SU-DHL-6 (cell line): ENCODE data around the gene CLSTN3.
A peak's percentile ranks its signal among the peaks of the same experiment; 100 is the strongest.

Source experiments
- H2AFZ ChIP-seq: fragments of 200-600 bp; sonication (generic); 2 replicates; pipeline ENCODE4 v1.6.1; 2014; ENCODE audit warnings: low read depth, mild to moderate bottlenecking, moderate library complexity, mixed read lengths, antibody characterized with exemption, low read length; ENCODE audit not compliant: severe bottlenecking
- H3F3A ChIP-seq: fragments of 200-600 bp; shearing (Covaris generic); 2 replicates; pipeline ENCODE4 v1.6.0; 2016; ENCODE audit warnings: antibody characterized with exemption, mild to moderate bottlenecking; ENCODE audit not compliant: insufficient read depth
- H3K27ac ChIP-seq: fragments of 200-600 bp; sonication (generic); 2 replicates; pipeline ENCODE4 v1.5.1; 2016; ENCODE audit warnings: low read depth, mild to moderate bottlenecking, low read length, moderate library complexity, mixed read lengths
- H3K27me3 ChIP-seq: fragments of 200-600 bp; sonication (generic), shearing (Covaris generic); 2 replicates; pipeline ENCODE4 v1.6.0; 2014; ENCODE audit warnings: mild to moderate bottlenecking, low read length
- H3K36me3 ChIP-seq: fragments of 200-600 bp; sonication (generic); 2 replicates; pipeline ENCODE4 v1.6.1; 2014; ENCODE audit warnings: mild to moderate bottlenecking, low read length, mixed read lengths
- H3K4me2 ChIP-seq: fragments of 300-600, 200-600 bp; shearing (Covaris generic), sonication (generic); 2 replicates; pipeline ENCODE4 v1.6.0; 2014; ENCODE audit warnings: low read length, low read depth, mild to moderate bottlenecking; ENCODE audit not compliant: poor library complexity, severe bottlenecking
- H3K4me3 ChIP-seq: fragments of 200-600 bp; sonication (generic); 2 replicates; pipeline ENCODE4 v1.5.1; 2014; ENCODE audit warnings: antibody characterized with exemption, low read length, mild to moderate bottlenecking, mixed read lengths; ENCODE audit not compliant: insufficient read depth, poor library complexity, severe bottlenecking
- H3K79me2 ChIP-seq: fragments of 200-600 bp; sonication (generic); 2 replicates; pipeline ENCODE4 v1.6.1; 2014; ENCODE audit warnings: mild to moderate bottlenecking, low read length, moderate library complexity; ENCODE audit not compliant: insufficient read depth
- H3K9ac ChIP-seq: fragments of 200-600 bp; sonication (generic); 2 replicates; pipeline ENCODE4 v1.7.0; 2014; ENCODE audit warnings: mild to moderate bottlenecking, low read length
- H3K9me2 ChIP-seq: fragments of 200-600 bp; sonication (generic); replicated peaks from 2 replicates; pipeline ENCODE4 v1.6.1; 2014; ENCODE audit warnings: low read length; ENCODE audit not compliant: insufficient read depth
- H3K9me3 ChIP-seq: fragments of 200-600 bp; sonication (generic); 2 replicates; pipeline ENCODE4 v1.6.1; 2014; ENCODE audit warnings: low read length, mixed read lengths; ENCODE audit not compliant: insufficient read depth
- H4K20me1 ChIP-seq: fragments of 200-600 bp; sonication (generic); 2 replicates; pipeline ENCODE4 v1.6.1; 2014; ENCODE audit warnings: low read depth, mild to moderate bottlenecking, antibody characterized with exemption, low read length, moderate library complexity, mixed read lengths
- CTCF ChIP-seq: fragments of 200-600 bp; sonication (generic); IDR thresholded peaks from one replicate; pipeline ENCODE4 v1.5.1; 2017; ENCODE audit warnings: antibody characterized with exemption, mild to moderate bottlenecking, low read length, moderate library complexity; ENCODE audit not compliant: insufficient read depth, poor library complexity, severe bottlenecking
- EZH2phosphoT487 ChIP-seq: fragments of 200-600 bp; sonication (generic), shearing (Covaris generic); conservative IDR thresholded peaks from 2 replicates; pipeline ENCODE4 v1.6.1; 2018; ENCODE audit warnings: mild to moderate bottlenecking, antibody characterized with exemption, low read length, moderate library complexity, mixed read lengths

CLSTN3 gene

GRCh38 chr12:7091660-7092228 lies 38.4 kb upstream of the CLSTN3 start:
- no peak overlapping the region for H3K9ac ChIP-seq
- H3K9me2 ChIP-seq: no peaks in the 10 kb centered on the region
- no peak overlapping the region for H3K4me2 ChIP-seq
- H3K27me3 ChIP-seq: no peaks in the 10 kb centered on the region
- H3K36me3 ChIP-seq: no peaks in the 10 kb centered on the region
- no peaks in the 10 kb centered on the region for H3K9me3 ChIP-seq
- no peak overlapping the region for H3K27ac ChIP-seq
- no peak overlapping the region for H3K4me3 ChIP-seq
- no peaks in the 10 kb centered on the region for H3K79me2 ChIP-seq
- no peaks in the 10 kb centered on the region for H4K20me1 ChIP-seq
- TF ChIP-seq EZH2phosphoT487 (no peak), CTCF (no peak)
- no peaks in the 10 kb centered on the region for H3F3A ChIP-seq
- H2AFZ ChIP-seq: no peak overlapping the region

- H3F3A ChIP-seq: no peaks in the 10 kb centered on the region
- H3K9me2 ChIP-seq: no peaks in the 10 kb centered on the region
- H4K20me1 ChIP-seq: no peaks in the 10 kb centered on the region
- H3K4me3 ChIP-seq: no peak within 1 kb of the TSS
- H3K79me2 ChIP-seq: no peaks in the 10 kb centered on the region
- H3K27me3 ChIP-seq: no peaks in the 10 kb centered on the region
- no peak within 1 kb of the TSS for H3K4me2 ChIP-seq
- H2AFZ ChIP-seq: no peak within 1 kb of the TSS
- H3K27ac ChIP-seq: no peak within 1 kb of the TSS
- no peaks in the 10 kb centered on the region for H3K36me3 ChIP-seq
- H3K9ac ChIP-seq: no peak within 1 kb of the TSS
- H3K9me3 ChIP-seq: no peaks in the 10 kb centered on the region
- TF ChIP-seq CTCF (peak; percentile 68), EZH2phosphoT487 (no peak)
Measured at GRCh38 chr12:7092229-7092985, 37.8 kb upstream of the CLSTN3 start, which contains the start of gene C1R. Gene C1R (minus strand): TSS chr12:7092445. CDS start chr12:7092388, 57 bp downstream.

- Histone ChIP-seq H4K20me1 (no peaks in the 10 kb centered on the region), H3K9ac (no peak overlapping the region), H3K4me2 (no peak overlapping the region), H3K9me2 (no peaks in the 10 kb centered on the region), H2AFZ (no peak overlapping the region), H3K9me3 (no peaks in the 10 kb centered on the region), H3K27me3 (no peaks in the 10 kb centered on the region), H3K4me3 (no peak overlapping the region), H3K79me2 (no peaks in the 10 kb centered on the region), H3F3A (no peaks in the 10 kb centered on the region), H3K36me3 (no peaks in the 10 kb centered on the region), H3K27ac (no peak overlapping the region)
- TF ChIP-seq EZH2phosphoT487 (no peak), CTCF (no peak)
Measured at GRCh38 chr12:7092986-7093460, 37.1 kb upstream of the CLSTN3 start.
